Kidney (tissue), 14 donors: Measurements from ENCODE around the gene MAPRE2. TPM values are rescaled to one million over a fixed set of nuclear protein-coding genes. Genes with fewer than 3 reads are reported as not detected.

Source experiments
- DNase-seq, 5 donors: peaks; one replicate each; pipeline ENCODE4 v3.0.0-alpha.2; 2013 to 2020
- FAIRE-seq: peaks from 2 replicates; lab custom pipeline; 2012; peaks lifted over from hg19 to GRCh38; lab: Jason Lieb, UNC
- H3K27ac ChIP-seq, 2 donors: one replicate each; pipeline ENCODE4 v1.7.0; 2013; ENCODE audit warnings: low read depth in 2 of 2, low read length in 2 of 2, inconsistent platforms in 1 of 2
- H3K27me3 ChIP-seq: one replicate; pipeline ENCODE4 v1.7.1; 2013; ENCODE audit warnings: low read length, inconsistent platforms; ENCODE audit not compliant: control insufficient read depth, insufficient read depth
- H3K36me3 ChIP-seq, 3 donors: one replicate each; pipeline versions ENCODE4 v1.7.0 to v1.7.1; 2013; ENCODE audit warnings: low read length in 3 of 3, control low read depth in 1 of 3, inconsistent platforms in 1 of 3; ENCODE audit not compliant: insufficient read depth in 3 of 3, control insufficient read depth in 2 of 3
- H3K4me1 ChIP-seq, 3 donors: one replicate each; pipeline versions ENCODE4 v1.7.0 to v1.7.1; 2013; ENCODE audit warnings: low read length in 3 of 3, inconsistent platforms in 1 of 3, low read depth in 1 of 3; ENCODE audit not compliant: control insufficient read depth in 2 of 3, insufficient read depth in 2 of 3
- H3K4me3 ChIP-seq, 3 donors: one replicate each; pipeline versions ENCODE4 v1.7.0 to v1.8.1; 2013; ENCODE audit warnings: low read length in 3 of 3, control low read depth in 1 of 3, inconsistent platforms in 1 of 3
- H3K9ac ChIP-seq, 3 donors: one replicate each; pipeline versions ENCODE4 v1.7.0 to v1.7.1; 2013; ENCODE audit warnings: low read length in 3 of 3, control low read depth in 1 of 3, inconsistent platforms in 1 of 3
- H3K9me3 ChIP-seq, 3 donors: one replicate each; pipeline versions ENCODE4 v1.7.0 to v1.7.1; 2013; ENCODE audit warnings: low read length in 3 of 3, control low read depth in 1 of 3, inconsistent platforms in 1 of 3; ENCODE audit not compliant: control insufficient read depth in 2 of 3, insufficient read depth in 1 of 3
- CTCF ChIP-seq: IDR thresholded peaks from 3 replicates; pipeline ENCODE4 v1.5.1; 2012; ENCODE audit warnings: mild to moderate bottlenecking, moderate library complexity, borderline replicate concordance; ENCODE audit not compliant: insufficient read depth; ENCODE audit errors: extremely low read depth
- intact Hi-C: fragments of 100-400 bp; cut with DNase I; formaldehyde crosslinking; loops from one replicate; pipeline ENCODE4 v1.11.1; 2022
- polyA plus RNA-seq: library from polyadenylated mRNA; stranded (reverse); fragments of 350-450 nt; fragmentation: Illumina TruSeq; extraction: RNeasy Lipid Tissue Mini Kit (QIAGEN cat#74804); gene quantifications from one replicate; pipeline ENCODE4 v1.2.3, GENCODE V29; 2014; ENCODE audit warnings: low read depth, low replicate concordance; ENCODE audit not compliant: insufficient read depth
- total RNA-seq: library from RNA; stranded (reverse); fragmentation: NEBNext Ultra II Directional; extraction: Animal tissue kit (Norgen Biotek cat#: 25700); gene quantifications from one replicate; pipeline ENCODE4 v1.2.1, GENCODE V29; 2021
- donor health status: control.
- donor health status: control.
- donor health status: control.
- donor health status: control.
- donor health status: control.
- donor health status: DM: yes; HTN: yes; CAD: no.
- donor health status: Normal renal cell carcinoma (clear cell type).

Gene MAPRE2
- total and polyA plus RNA-seq, 2 donors from 2014 or later, result 15.2 to 30.2 TPM

DNA sequence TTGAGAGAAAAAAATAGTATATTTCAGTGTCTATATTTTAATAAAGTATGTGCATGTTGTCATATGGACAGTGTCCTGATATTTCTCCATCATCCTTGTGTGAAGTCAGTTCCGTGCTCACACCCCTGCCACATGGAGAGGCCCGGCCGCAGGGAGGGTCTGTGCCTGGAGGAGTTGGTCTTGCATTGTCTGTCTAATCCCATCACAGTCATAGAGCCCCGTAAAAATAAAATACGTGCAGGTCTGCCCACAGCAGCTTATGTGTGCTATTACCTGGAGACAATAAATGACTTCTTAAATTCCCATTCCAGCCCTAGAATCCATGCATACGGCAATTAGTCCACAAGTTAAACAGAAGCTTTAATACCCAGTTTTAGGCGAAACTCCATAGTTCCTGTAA, 20.1 kb downstream of the MAPRE2 start:
- DNase-seq, result no peak
- H3K4me1 ChIP-seq, result no peaks in the 10 kb centered on the region
- H3K27ac ChIP-seq, result no peak overlapping the region
- intact Hi-C loops, result no loop called here
- H3K9me3 ChIP-seq, result no peaks in the 10 kb centered on the region
- no peak for FAIRE-seq
- TF ChIP-seq CTCF, result no peak
- no peaks in the 10 kb centered on the region for H3K36me3 ChIP-seq
- H3K9ac ChIP-seq, result no peak overlapping the region
- no peak overlapping the region for H3K4me3 ChIP-seq
- no peaks in the 10 kb centered on the region for H3K27me3 ChIP-seq

DNA sequence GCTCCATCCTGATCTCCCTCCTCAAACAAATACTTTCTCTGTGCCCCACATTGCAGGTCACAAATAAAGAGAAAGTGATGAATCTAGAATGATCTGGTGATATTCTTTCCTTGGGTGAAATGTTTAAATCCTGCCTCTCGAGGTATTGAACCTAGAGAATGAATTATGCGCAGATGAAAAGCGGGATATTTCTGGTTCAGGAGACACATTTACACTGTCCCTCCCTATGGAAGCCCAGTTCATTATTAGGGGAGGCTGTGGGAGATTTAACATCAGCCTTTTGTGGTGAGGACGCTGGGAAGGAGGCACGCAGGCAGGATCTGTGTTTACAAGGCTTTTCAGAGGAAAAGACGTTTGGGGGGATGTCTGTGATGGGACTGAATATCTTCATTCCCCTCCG, 20.6 kb downstream of the MAPRE2 start:
- no peak overlapping the region for H3K9ac ChIP-seq
- no peaks in the 10 kb centered on the region for H3K9me3 ChIP-seq
- TF ChIP-seq CTCF, result no peak
- H3K4me3 ChIP-seq, result no peak overlapping the region
- H3K36me3 ChIP-seq, result no peaks in the 10 kb centered on the region
- DNase-seq (no peak), FAIRE-seq (no peak)
- no peaks in the 10 kb centered on the region for H3K27me3 ChIP-seq
- no peaks in the 10 kb centered on the region for H3K4me1 ChIP-seq
- intact Hi-C loops, result no loop called here
- no peak overlapping the region for H3K27ac ChIP-seq

DNA sequence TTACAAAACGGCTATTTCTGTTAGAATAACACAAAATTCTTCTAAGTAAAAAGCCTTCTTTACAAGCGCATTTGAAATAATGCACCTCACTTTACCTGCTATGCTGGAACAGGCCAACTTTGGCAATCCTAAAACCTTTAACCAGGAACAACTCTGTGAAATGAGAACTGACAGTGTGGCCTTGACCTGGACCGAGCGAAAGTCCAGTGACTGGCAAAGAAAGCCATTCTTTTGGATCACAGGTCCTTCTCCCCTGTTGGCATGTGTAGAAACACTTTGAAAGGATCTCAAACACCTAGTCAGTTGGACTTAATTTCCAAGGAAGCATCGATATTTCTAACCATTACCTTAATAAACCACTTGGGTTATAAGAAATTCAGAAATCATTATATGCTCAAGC, 21.2 kb downstream of the MAPRE2 start:
- no peaks in the 10 kb centered on the region for H3K4me1 ChIP-seq
- H3K9me3 ChIP-seq, result no peaks in the 10 kb centered on the region

More for the DNA sequence above, 21.2 kb downstream of the MAPRE2 start:
- Histone ChIP-seq H3K4me3 (no peak overlapping the region), H3K27me3 (no peaks in the 10 kb centered on the region), H3K27ac (no peak overlapping the region), H3K36me3 (no peaks in the 10 kb centered on the region), H3K9ac (no peak overlapping the region)
- DNase-seq, result no peak
- no peak for TF ChIP-seq CTCF
- intact Hi-C loops, result no loop called here
- no peak for FAIRE-seq
